Tibial artery (tissue), 4 donors: ENCODE measurements around the gene PNCK.

Experiments used
- DNase-seq, 2 donors: peaks; one replicate each; pipeline ENCODE4 v3.0.0-alpha.2; 2019
- H3K27ac ChIP-seq, 2 donors: fragments of 200-600 bp; sonication (generic) in 1 of 2; 1 replicate in 1 of 2; 2 replicates in 1 of 2; pipeline ENCODE4 v1.5.1; 2018 to 2019; ENCODE audit warnings: mild to moderate bottlenecking in 1 of 2
- H3K27me3 ChIP-seq, 2 donors: fragments of 200-600 bp; sonication (generic) in 1 of 2; one replicate each; pipeline versions ENCODE4 v1.5.1 to v1.6.0; 2016 to 2019
- H3K36me3 ChIP-seq, 3 donors: fragments of 200-600 bp; sonication (generic) in 2 of 3; one replicate each; pipeline ENCODE4 v1.5.1; 2016 to 2019; ENCODE audit warnings: mild to moderate bottlenecking in 2 of 3
- H3K4me1 ChIP-seq, 4 donors: fragments of 200-600 bp; sonication (generic) in 2 of 4; 1 replicate in 3 of 4; 2 replicates in 1 of 4; pipeline ENCODE4 v1.5.1; 2016 to 2019
- H3K4me3 ChIP-seq, 2 donors: fragments of 200-600 bp; sonication (generic) in 1 of 2; 1 replicate in 1 of 2; 2 replicates in 1 of 2; pipeline ENCODE4 v1.5.1; 2018 to 2019; ENCODE audit warnings: mild to moderate bottlenecking in 2 of 2
- H3K9me3 ChIP-seq, 3 donors: fragments of 200-600 bp; sonication (generic) in 1 of 3; one replicate each; pipeline ENCODE4 v1.5.1; 2016 to 2019
- CTCF ChIP-seq, 2 experiments: fragments of 200-600 bp in 1 of 2; fragments of 450-650 bp in 1 of 2; IDR thresholded peaks; one replicate each; pipeline ENCODE4 v1.5.1; 2017 to 2019; ENCODE audit warnings: antibody characterized with exemption in 2 of 2, mild to moderate bottlenecking in 1 of 2, moderate library complexity in 1 of 2
- intact Hi-C: fragments of 100-400 bp; cut with DNase I; formaldehyde crosslinking; loops from one replicate; pipeline ENCODE4 v1.15.0; 2023; ENCODE audit warnings: low total_unique reads

Gene PNCK

GRCh38 chrX:153631907-153632594 is 41.6 kb downstream of the PNCK start:
- intact Hi-C loops = no loop called here
- H3K9me3 ChIP-seq = peaks cover 0 to 16% (median 5%) of the 10 kb centered on the region in 3 donors
- no peak overlapping the region for H3K4me3 ChIP-seq
- DNase-seq = peak in 1 of 2 donors; percentile 17
- no peak overlapping the region for H3K27ac ChIP-seq
- no peaks in the 10 kb centered on the region for H3K36me3 ChIP-seq
- H3K4me1 ChIP-seq = no peaks in the 10 kb centered on the region
- no peak for TF ChIP-seq CTCF (IDR thresholded peaks at IDR 0.05)
- no peaks in the 10 kb centered on the region for H3K27me3 ChIP-seq

GRCh38 chrX:153631346-153631745 is 42.3 kb downstream of the PNCK start:
- Histone ChIP-seq H3K27ac (no peak overlapping the region), H3K4me1 (no peaks in the 10 kb centered on the region), H3K36me3 (no peaks in the 10 kb centered on the region), H3K27me3 (no peaks in the 10 kb centered on the region), H3K4me3 (no peak overlapping the region), H3K9me3 (peaks cover 0 to 16% (median 5%) of the 10 kb centered on the region in 3 donors)
- intact Hi-C loops = no loop called here
- TF ChIP-seq CTCF (IDR thresholded peaks at IDR 0.05) = no peak
- no peak for DNase-seq

GRCh38 chrX:153628665-153629064 is 44.9 kb downstream of the PNCK start:
- no peak for TF ChIP-seq CTCF (IDR thresholded peaks at IDR 0.05)
- peaks cover 0 to 16% (median 5%) of the 10 kb centered on the region in 3 donors for H3K9me3 ChIP-seq

GRCh38 chrX:153628129-153628528 is 45.5 kb downstream of the PNCK start:
- Histone ChIP-seq H3K9me3 (peaks cover 0 to 16% (median 5%) of the 10 kb centered on the region in 3 donors), H3K36me3 (no peaks in the 10 kb centered on the region), H3K27me3 (peaks cover 0 to 8% of the 10 kb centered on the region in 2 donors), H3K4me1 (no peaks in the 10 kb centered on the region), H3K27ac (no peak overlapping the region), H3K4me3 (no peak overlapping the region)
- intact Hi-C loops = no loop called here
- TF ChIP-seq CTCF (IDR thresholded peaks at IDR 0.05) = no peak
- DNase-seq = no peak

More at GRCh38 chrX:153628665-153629064, 44.9 kb downstream of the PNCK start:
- DNase-seq = no peak
- intact Hi-C loops = no loop called here
- Histone ChIP-seq H3K27ac (no peak overlapping the region), H3K4me3 (no peak overlapping the region), H3K36me3 (no peaks in the 10 kb centered on the region), H3K27me3 (peaks cover 0 to 5% of the 10 kb centered on the region in 2 donors), H3K4me1 (no peaks in the 10 kb centered on the region)

GRCh38 chrX:153627675-153628111 is 45.9 kb downstream of the PNCK start:
- no peak overlapping the region for H3K4me3 ChIP-seq
- peaks cover 0 to 16% (median 4%) of the 10 kb centered on the region in 3 donors for H3K9me3 ChIP-seq
- H3K27me3 ChIP-seq = peaks cover 0 to 10% of the 10 kb centered on the region in 2 donors
- intact Hi-C loops = no loop called here
- no peaks in the 10 kb centered on the region for H3K36me3 ChIP-seq
- H3K27ac ChIP-seq = no peak overlapping the region
- DNase-seq = peak in 1 of 2 donors; percentile 9
- TF ChIP-seq CTCF (IDR thresholded peaks at IDR 0.05) = no peak
- H3K4me1 ChIP-seq = no peaks in the 10 kb centered on the region
